CD4-positive, alpha-beta T cell (primary cell): ENCODE data around the gene ACADS. TPM values are rescaled to one million over a fixed set of nuclear protein-coding genes. Genes with fewer than 3 reads are reported as not detected.

Source experiments
- ATAC-seq: fragments of 200-7000 bp; cut with Tn5 transposase; one replicate; pipeline ENCODE4 v1.10.0; 2022; ENCODE audit warnings: mild to moderate bottlenecking; ENCODE audit not compliant: poor library complexity
- CTCF ChIA-PET: fragments of 350-600 bp; sonication (Branson Sonifier 250); formaldehyde crosslinking; loops from one replicate; lab custom pipeline; 2021; ENCODE audit warnings: antibody characterized with exemption, inconsistent platforms; lab: Charles Lee
- POLR2A ChIA-PET: fragments of 350-600 bp; sonication (Branson Sonifier 250); formaldehyde crosslinking; loops from one replicate; lab custom pipeline; 2021; ENCODE audit warnings: antibody characterized with exemption, inconsistent platforms; lab: Charles Lee
- DNase-seq, 14 experiments: peaks; one replicate each; pipeline ENCODE4 v3.0.0-alpha.2; 2013 to 2020; ENCODE audit warnings: mixed read lengths in 2 of 14
- H3K27ac ChIP-seq, 2 donors: one replicate each; pipeline versions ENCODE4 v1.5.1 to v1.7.0; 2013; ENCODE audit warnings: low read length in 2 of 2, low read depth in 1 of 2, mild to moderate bottlenecking in 1 of 2
- H3K27me3 ChIP-seq, 2 experiments: 1 replicate in 1 of 2; 2 replicates in 1 of 2; pipeline versions ENCODE4 v1.6.1 to v1.7.0; 2013; ENCODE audit warnings: low read length in 2 of 2, control low read depth in 1 of 2, mild to moderate bottlenecking in 1 of 2, moderate library complexity in 1 of 2; ENCODE audit not compliant: insufficient read depth in 2 of 2, control insufficient read depth in 1 of 2
- H3K36me3 ChIP-seq: one replicate; pipeline ENCODE4 v1.6.1; 2013; ENCODE audit warnings: low read length, control low read depth; ENCODE audit not compliant: insufficient read depth
- H3K4me1 ChIP-seq: one replicate; pipeline ENCODE4 v1.6.1; 2013; ENCODE audit warnings: low read length, control low read depth; ENCODE audit not compliant: insufficient read depth
- H3K4me3 ChIP-seq: one replicate; pipeline ENCODE4 v1.5.1; 2013; ENCODE audit warnings: mild to moderate bottlenecking, low read length, moderate library complexity
- H3K9me3 ChIP-seq, 2 experiments: 1 replicate in 1 of 2; 2 replicates in 1 of 2; pipeline versions ENCODE4 v1.6.1 to v1.7.0; 2013; ENCODE audit warnings: low read length in 2 of 2, mild to moderate bottlenecking in 2 of 2, control low read depth in 1 of 2, moderate library complexity in 1 of 2; ENCODE audit not compliant: control insufficient read depth in 1 of 2, insufficient read depth in 1 of 2
- H3K27ac Mint-ChIP-seq: one replicate; pipeline ENCODE4 v1.8.0; 2020; ENCODE audit warnings: mixed read lengths
- H3K27me3 Mint-ChIP-seq: one replicate; pipeline ENCODE4 v1.8.0; 2021; ENCODE audit warnings: mixed read lengths
- H3K36me3 Mint-ChIP-seq: one replicate; pipeline ENCODE4 v1.8.0; 2021; ENCODE audit warnings: low read depth, mixed read lengths
- H3K4me1 Mint-ChIP-seq: one replicate; pipeline ENCODE4 v1.8.0; 2021; ENCODE audit warnings: low read depth, mixed read lengths
- H3K4me3 Mint-ChIP-seq: one replicate; pipeline ENCODE4 v1.8.0; 2020; ENCODE audit warnings: mild to moderate bottlenecking, mixed read lengths
- H3K9me3 Mint-ChIP-seq: one replicate; pipeline ENCODE4 v1.8.0; 2020; ENCODE audit warnings: mixed read lengths
- CTCF ChIP-seq: fragments of 200-600 bp; IDR thresholded peaks from one replicate; pipeline ENCODE4 v1.8.0; 2022; ENCODE audit warnings: antibody characterized with exemption, mild to moderate bottlenecking
- intact Hi-C, 2 experiments: fragments of 100-400 bp; cut with DNase I in 1 of 2; cut with micrococcal nuclease in 1 of 2; formaldehyde crosslinking; loops; one replicate each; pipeline versions ENCODE4 v1.15.1 to v1.9.0; 2023 to 2025; cut with DNase I, micrococcal nuclease
- total RNA-seq, 174 experiments: library from RNA in 2 of 174; stranded (reverse) in 2 of 174; gene quantifications; one replicate each; pipeline ENCODE4 v1.2.3 and lab custom pipeline; 2021 to 2026

The ACADS gene
- total RNA-seq, 2 experiments from 2014 or later: 8.9 to 9.2 TPM

DNA sequence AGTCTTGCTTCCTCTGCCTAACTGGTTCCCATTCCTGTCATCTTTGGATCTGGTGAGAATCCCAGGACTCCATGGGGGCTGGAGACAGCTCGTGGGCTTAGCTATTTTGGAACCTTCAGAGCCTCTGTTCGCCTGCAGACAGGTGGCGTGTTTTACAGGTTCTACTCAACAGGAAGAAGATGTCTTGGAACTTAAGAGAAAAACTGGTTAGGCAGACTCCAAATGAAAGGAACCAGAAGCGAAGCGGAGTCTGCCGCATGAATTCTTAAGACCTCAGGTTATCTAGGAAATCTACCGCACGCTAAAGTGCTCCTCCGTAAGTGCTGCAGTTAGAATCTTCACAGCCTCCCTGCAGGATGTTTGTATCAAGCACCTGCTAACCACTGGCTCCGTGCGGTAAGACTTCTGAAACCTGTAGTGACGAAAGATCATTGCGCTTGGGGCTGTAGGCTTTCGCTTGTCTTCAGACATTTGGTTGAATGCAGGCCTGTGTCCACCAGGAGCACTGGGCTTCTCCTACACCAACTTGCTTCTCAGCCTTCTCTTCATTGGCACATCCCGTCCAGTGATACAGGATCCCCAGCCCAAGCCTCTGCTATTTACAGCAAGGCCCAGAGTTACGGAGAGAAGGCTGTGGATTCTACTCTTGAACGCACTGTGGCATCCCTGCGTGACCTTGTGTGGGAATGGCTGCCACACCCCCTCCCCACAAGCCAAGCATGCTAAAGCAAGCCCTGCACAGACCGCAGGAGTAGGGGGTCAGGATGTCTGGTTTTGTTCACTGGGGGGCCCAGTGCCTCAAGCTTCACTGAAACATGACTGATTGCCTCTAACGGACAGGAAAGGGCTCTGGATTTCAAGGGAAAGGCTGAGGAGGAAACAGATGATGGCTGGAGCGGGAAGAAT lies 35.0 kb downstream of the ACADS start:
- ATAC-seq: peak; percentile 71

DNA sequence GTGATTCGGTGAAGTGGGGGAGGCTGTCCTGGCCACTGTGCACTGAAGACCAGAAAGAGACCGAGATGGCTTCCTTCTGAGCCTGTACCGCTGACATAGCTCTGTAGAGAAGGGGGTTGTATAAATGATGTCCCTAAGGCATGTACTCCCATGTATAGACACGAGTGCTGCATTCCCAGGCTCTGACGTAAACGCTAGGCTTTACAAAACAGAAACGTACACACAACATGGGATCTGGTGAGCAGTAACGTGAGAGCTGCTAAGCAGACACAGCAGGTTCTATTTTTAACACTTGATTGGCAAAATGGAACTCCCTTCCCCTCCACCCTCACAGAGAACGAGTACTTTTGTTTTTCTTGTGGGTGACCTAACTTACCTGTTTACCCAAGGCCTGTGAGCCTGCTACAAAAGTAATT lies 35.9 kb downstream of the ACADS start:
- H3K9me3 ChIP-seq: no peaks in the 10 kb centered on the region
- intact Hi-C loops: loop anchor here in 1 of 2 experiments (10.0 kb wide), 1 partner anchor 343 kb away; no protein-coding TSS in a partner anchor
- Mint-ChIP-seq H3K27ac (peak overlapping the region; percentile 92), H3K9me3 (no peaks in the 10 kb centered on the region), H3K4me1 (peaks cover 31% of the 10 kb centered on the region), H3K36me3 (peaks cover 57% of the 10 kb centered on the region), H3K4me3 (no peak overlapping the region), H3K27me3 (no peaks in the 10 kb centered on the region)
- ATAC-seq (peak; percentile 33), DNase-seq (no peak)
- H3K27me3 ChIP-seq: no peaks in the 10 kb centered on the region
- ChIA-PET CTCF (no interaction called here), POLR2A (no interaction called here)
- TF ChIP-seq CTCF: no peak
- H3K4me3 ChIP-seq: no peak overlapping the region
- H3K27ac ChIP-seq: peak overlapping the region; percentile 4 to 47
- peaks cover 48% of the 10 kb centered on the region for H3K36me3 ChIP-seq
- peaks cover 25% of the 10 kb centered on the region for H3K4me1 ChIP-seq

More for the DNA sequence above, 35.0 kb downstream of the ACADS start:
- Mint-ChIP-seq H3K27ac (peak overlapping the region; percentile 92), H3K4me1 (peaks cover 31% of the 10 kb centered on the region), H3K4me3 (peak overlapping the region; percentile 51), H3K27me3 (no peaks in the 10 kb centered on the region), H3K9me3 (no peaks in the 10 kb centered on the region), H3K36me3 (peaks cover 47% of the 10 kb centered on the region)
- Histone ChIP-seq H3K27ac (peak overlapping the region in 1 of 2 donors; percentile 47), H3K4me3 (no peak overlapping the region), H3K27me3 (no peaks in the 10 kb centered on the region), H3K9me3 (peaks cover 0 to 2% of the 10 kb centered on the region in 2 experiments), H3K36me3 (peaks cover 39% of the 10 kb centered on the region), H3K4me1 (peaks cover 25% of the 10 kb centered on the region)
- no peak for TF ChIP-seq CTCF
- CTCF ChIA-PET: no interaction called here
- intact Hi-C loops: loop anchor here in 1 of 2 experiments (10.0 kb wide), 1 partner anchor 344 kb away; no protein-coding TSS in a partner anchor
- DNase-seq: peak in 11 of 14 experiments; percentile 5 to 83 (median 31)
- POLR2A ChIA-PET: no interaction called here

DNA sequence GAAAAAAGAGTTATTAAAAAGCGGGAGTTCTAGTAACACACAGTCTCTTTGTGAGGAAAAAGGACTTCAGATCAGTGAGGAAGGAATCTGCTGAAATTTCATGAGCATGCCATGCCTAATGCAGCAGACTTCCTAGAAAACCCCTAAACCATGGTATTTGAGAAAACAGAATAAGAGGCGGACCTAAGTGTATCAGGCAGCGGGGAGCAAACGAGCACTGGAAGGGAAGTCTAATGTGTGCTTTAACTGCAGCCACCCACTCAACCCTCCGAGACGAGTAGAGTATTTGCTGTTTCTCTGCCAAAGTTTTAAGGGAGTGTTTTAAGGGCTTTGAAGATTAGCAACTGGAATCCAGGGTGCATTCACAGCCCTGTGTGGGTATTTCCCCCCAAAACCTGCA lies 36.5 kb downstream of the ACADS start:
- Mint-ChIP-seq H3K36me3 (peaks cover 62% of the 10 kb centered on the region), H3K27ac (peak overlapping the region; percentile 92), H3K9me3 (no peaks in the 10 kb centered on the region), H3K27me3 (no peaks in the 10 kb centered on the region), H3K4me3 (no peak overlapping the region), H3K4me1 (peaks cover 31% of the 10 kb centered on the region)
- no peaks in the 10 kb centered on the region for H3K27me3 ChIP-seq
- DNase-seq (no peak), ATAC-seq (no peak)
- CTCF ChIA-PET: no interaction called here
- POLR2A ChIA-PET: no interaction called here
- no peak overlapping the region for H3K27ac ChIP-seq
- no peaks in the 10 kb centered on the region for H3K9me3 ChIP-seq
- intact Hi-C loops: loop anchor here in 1 of 2 experiments (10.0 kb wide), 1 partner anchor 343 kb away; no protein-coding TSS in a partner anchor
- H3K4me1 ChIP-seq: peaks cover 25% of the 10 kb centered on the region
- no peak overlapping the region for H3K4me3 ChIP-seq
- no peak for TF ChIP-seq CTCF
- peaks cover 54% of the 10 kb centered on the region for H3K36me3 ChIP-seq
